ENCODE measurements around the gene FBN3.

DNA sequence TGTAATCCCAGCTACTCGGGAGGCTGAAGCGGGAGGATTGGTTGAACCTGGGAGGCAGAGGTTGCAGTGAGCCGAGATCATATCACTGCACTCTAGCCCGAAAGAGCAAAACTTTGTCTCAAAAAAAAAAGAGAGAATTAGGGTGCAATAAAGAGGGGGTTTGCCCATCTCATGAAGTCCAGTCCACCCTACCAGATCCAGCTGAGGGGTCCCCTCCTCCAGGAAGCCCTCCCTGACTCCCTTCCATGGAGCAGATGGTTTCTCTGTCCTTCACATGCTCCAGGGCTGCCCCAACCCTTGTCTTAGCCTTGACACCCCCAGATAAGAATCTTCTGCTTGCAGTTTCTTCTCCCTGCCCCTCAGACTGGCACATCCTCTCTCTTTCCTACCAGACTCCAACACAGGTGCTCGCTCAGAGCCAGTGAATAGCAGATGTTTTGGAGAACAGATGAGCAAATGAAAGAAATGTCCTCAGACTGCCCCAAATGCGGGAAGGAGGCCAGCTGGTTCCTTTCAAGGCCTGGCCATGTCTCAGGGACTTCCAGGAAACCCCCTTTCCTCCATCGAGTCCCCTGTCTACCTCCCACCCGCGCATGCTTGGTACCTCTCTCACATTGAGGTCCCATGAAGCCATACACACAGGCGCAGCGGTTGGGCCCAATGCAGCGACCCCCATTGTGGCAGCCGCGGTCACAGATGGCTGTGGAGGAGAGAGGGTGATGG lies 5.0 kb downstream of the FBN3 start:
- TF ChIP-seq ELF4 (IDR thresholded peaks at IDR 0.05): no peak
- TF ChIP-seq, protein P1, sequence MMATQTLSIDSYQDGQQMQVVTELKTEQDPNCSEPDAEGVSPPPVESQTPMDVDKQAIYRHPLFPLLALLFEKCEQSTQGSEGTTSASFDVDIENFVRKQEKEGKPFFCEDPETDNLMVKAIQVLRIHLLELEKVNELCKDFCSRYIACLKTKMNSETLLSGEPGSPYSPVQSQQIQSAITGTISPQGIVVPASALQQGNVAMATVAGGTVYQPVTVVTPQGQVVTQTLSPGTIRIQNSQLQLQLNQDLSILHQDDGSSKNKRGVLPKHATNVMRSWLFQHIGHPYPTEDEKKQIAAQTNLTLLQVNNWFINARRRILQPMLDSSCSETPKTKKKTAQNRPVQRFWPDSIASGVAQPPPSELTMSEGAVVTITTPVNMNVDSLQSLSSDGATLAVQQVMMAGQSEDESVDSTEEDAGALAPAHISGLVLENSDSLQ (IDR thresholded peaks at IDR 0.05): no peak
- TF ChIP-seq SP1 (IDR thresholded peaks at IDR 0.05): no peak
- no peak for TF ChIP-seq ZNF384 (IDR thresholded peaks at IDR 0.05)
- TF ChIP-seq SUZ12 (IDR thresholded peaks at IDR 0.05): no peak
- no peak for TF ChIP-seq FOXK2 (IDR thresholded peaks at IDR 0.05)
- TF ChIP-seq ARNT (IDR thresholded peaks at IDR 0.05): no peak
- TF ChIP-seq FOXM1 (IDR thresholded peaks at IDR 0.05; ENCODE audit: borderline replicate concordance): no peak
- no peak for TF ChIP-seq BHLHE40 (IDR thresholded peaks at IDR 0.05; ENCODE audit: borderline replicate concordance)
- no peak for TF ChIP-seq NFRKB (IDR thresholded peaks at IDR 0.05)
